ENCODE measurements around the gene ITFG2.

The ITFG2 gene

DNA sequence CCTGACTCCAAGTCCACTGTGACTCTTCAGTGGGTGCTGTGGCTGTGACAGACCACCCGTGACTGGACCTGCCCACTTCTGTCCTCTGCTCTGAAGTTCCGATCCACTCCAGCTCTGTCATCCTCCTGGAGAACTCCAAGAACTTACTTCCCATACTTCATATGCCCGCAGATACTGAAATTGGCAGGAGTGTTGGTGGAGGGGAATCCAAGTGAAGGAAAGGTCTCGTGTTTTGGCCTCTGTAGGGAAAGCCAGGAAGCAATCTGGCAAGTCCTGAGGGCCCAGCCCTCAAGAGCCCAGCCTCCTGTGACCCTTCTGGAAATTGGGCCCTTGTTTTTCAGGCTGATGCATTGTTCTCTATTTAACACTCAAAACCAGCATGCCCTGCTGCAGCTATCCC is 40.1 kb upstream of the ITFG2 start:
- no peak for DNase-seq (ENCODE audit: extremely low read depth, low read depth)
- no peak for TF ChIP-seq CTCF (IDR thresholded peaks at IDR 0.05; ENCODE audit: low read depth, low read length)

- TF ChIP-seq CTCF (IDR thresholded peaks at IDR 0.05; ENCODE audit: low read depth, low read length), result no peak
- no peak for DNase-seq (ENCODE audit: extremely low read depth, low read depth)
These were observed 39.1 kb upstream of the ITFG2 start for GRCh38 chr12:2773199-2773875.

DNA sequence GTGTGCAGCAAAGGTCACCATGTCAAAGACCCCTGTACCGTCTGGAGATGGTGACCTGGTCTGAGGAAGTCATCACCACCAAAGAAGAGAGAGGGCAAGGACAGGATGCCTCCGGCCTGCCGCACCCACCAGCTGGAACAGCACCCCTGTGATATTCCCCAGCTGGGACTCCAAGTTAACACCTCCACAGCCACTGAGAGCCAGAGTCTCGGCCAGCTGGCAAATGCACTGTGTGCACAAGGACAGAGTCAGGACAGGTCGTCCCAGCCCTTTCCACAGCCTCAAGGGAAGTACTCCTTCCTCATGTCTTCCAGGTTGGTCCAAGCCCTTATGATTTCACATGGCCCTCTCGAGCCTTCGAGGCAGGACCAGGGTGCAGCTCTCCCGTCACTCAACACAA is 37.0 kb upstream of the ITFG2 start:
- TF ChIP-seq CTCF (IDR thresholded peaks at IDR 0.05; ENCODE audit: low read depth, low read length), result no peak
- no peak for DNase-seq (ENCODE audit: extremely low read depth, low read depth)

- no peak for TF ChIP-seq CTCF (IDR thresholded peaks at IDR 0.05; ENCODE audit: low read depth, low read length)
- DNase-seq (ENCODE audit: extremely low read depth, low read depth), result no peak
These were observed 36.2 kb upstream of the ITFG2 start for GRCh38 chr12:2776129-2776806.

DNA sequence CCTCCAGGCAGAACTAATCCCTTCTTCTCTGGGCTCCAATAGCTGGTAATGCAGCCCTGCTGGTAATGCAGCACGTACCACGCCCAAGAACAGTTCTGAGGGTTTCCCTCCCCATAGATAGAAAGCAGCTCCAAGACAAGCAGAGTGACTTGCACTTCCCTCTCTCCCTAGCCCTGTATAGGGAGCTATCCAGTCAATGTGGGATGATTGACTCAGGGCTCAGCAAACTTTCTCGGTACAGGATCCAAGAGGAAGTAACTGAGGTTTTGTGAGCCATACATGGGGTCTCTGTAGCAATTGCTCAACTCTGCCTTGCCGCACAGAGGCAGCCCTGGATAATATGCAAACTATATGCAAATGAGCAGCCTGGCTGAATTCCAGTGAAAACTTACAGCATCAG is 33.2 kb upstream of the ITFG2 start:
- TF ChIP-seq CTCF (IDR thresholded peaks at IDR 0.05; ENCODE audit: low read depth, low read length), result no peak
- DNase-seq (ENCODE audit: extremely low read depth, low read depth), result no peak

GRCh38 chr12:2783936-2784600 is 28.4 kb upstream of the ITFG2 start:
- DNase-seq (ENCODE audit: extremely low read depth, low read depth), result no peak
- TF ChIP-seq CTCF (IDR thresholded peaks at IDR 0.05; ENCODE audit: low read depth, low read length), result peak; percentile 93

GRCh38 chr12:2785017-2785416 is 27.5 kb upstream of the ITFG2 start:
- DNase-seq (ENCODE audit: extremely low read depth, low read depth), result no peak
- TF ChIP-seq CTCF (IDR thresholded peaks at IDR 0.05; ENCODE audit: low read depth, low read length), result no peak

All from AG09319 (cell line).